IPS DF 6.9 (cell line): ENCODE data around the gene OR8H3.

Experiments used
- DNase-seq: peaks from one replicate; pipeline ENCODE4 v3.0.0-alpha.2; 2013; ENCODE audit warnings: low read depth, low spot score
- H3K27ac ChIP-seq: one replicate; pipeline ENCODE4 v1.5.1; 2013; ENCODE audit warnings: low read length, control low read depth
- H3K27me3 ChIP-seq: 2 replicates; pipeline ENCODE4 v1.6.1; 2013; ENCODE audit warnings: mild to moderate bottlenecking, low read length; ENCODE audit not compliant: control insufficient read depth, insufficient read depth
- H3K36me3 ChIP-seq: 2 replicates; pipeline ENCODE4 v1.6.1; 2013; ENCODE audit warnings: low read length; ENCODE audit not compliant: control insufficient read depth, insufficient read depth
- H3K4me1 ChIP-seq: 2 replicates; pipeline ENCODE4 v1.6.1; 2013; ENCODE audit warnings: low read length; ENCODE audit not compliant: control insufficient read depth, insufficient read depth
- H3K4me3 ChIP-seq: 2 replicates; pipeline ENCODE4 v1.5.1; 2013; ENCODE audit warnings: mild to moderate bottlenecking, low read length
- H3K9me3 ChIP-seq: 2 replicates; pipeline ENCODE4 v1.6.1; 2013; ENCODE audit warnings: low read length, inconsistent platforms; ENCODE audit not compliant: control insufficient read depth, insufficient read depth
- WGBS: extraction: QIAGEN DNeasy Blood & Tissue Kit; methylation state at CpG from one replicate; pipeline ENCODE4 v1.1.7; 2013; ENCODE audit warnings: mixed read lengths, missing lambda C conversion rate; ENCODE audit not compliant: insufficient read length, insufficient coverage; 5-methylcytosine and 5-hydroxymethylcytosine counted together

Gene OR8H3

DNA sequence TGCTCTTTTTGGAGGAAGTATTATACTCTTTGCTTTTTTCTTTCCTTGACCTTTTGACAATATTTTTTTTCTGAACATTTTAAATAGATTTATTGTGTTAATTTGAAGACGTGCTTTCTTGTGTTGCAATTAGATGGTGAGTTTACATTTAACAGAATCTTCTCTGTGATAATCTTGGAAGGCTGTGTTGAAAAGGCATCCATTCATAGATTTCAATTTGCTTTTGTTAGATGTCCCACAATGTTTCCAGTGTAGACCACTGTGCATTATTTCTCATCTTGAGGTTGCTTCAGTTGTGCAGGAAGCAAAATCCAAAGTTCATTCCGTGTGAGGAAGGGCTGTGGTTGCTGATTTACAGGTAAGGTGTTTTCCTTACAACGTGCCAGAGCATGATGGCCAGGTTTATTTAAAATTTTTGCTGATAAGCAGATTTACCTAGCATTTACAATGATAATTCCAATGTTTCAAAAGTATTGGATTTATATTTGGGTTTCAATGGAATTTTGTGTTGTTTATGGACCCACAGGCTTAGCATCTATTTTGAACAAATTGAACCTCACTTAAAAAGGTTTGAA lies 50.2 kb downstream of the OR8H3 start:
- no peaks in the 10 kb centered on the region for H3K9me3 ChIP-seq
- no peaks in the 10 kb centered on the region for H3K36me3 ChIP-seq
- H3K4me1 ChIP-seq: no peaks in the 10 kb centered on the region
- DNase-seq: no peak
- no peak overlapping the region for H3K4me3 ChIP-seq
- H3K27ac ChIP-seq: no peak overlapping the region
- H3K27me3 ChIP-seq: no peaks in the 10 kb centered on the region
- 100% methylated on average over 1 of the region's 3 CpGs for WGBS
